Bronchial epithelial cell (primary cell): ENCODE measurements around the gene TYRO3. TPM values are rescaled to one million over a fixed set of nuclear protein-coding genes. Genes with fewer than 3 reads are reported as not detected.

Experiments used
- DNase-seq: peaks from one replicate; pipeline ENCODE4 v3.0.0-alpha.2; 2010; ENCODE audit warnings: low read depth
- FAIRE-seq: peaks from 2 replicates; lab custom pipeline; 2011; peaks lifted over from hg19 to GRCh38; lab: Jason Lieb, UNC
- H3K27me3 ChIP-seq: 2 replicates; pipeline ENCODE4 v1.5.1; 2011; ENCODE audit warnings: low read length; ENCODE audit not compliant: control insufficient read depth, insufficient read depth
- H3K36me3 ChIP-seq: 2 replicates; pipeline ENCODE4 v1.5.1; 2011; ENCODE audit warnings: low read length; ENCODE audit not compliant: control insufficient read depth, insufficient read depth
- H3K4me3 ChIP-seq: 2 replicates; pipeline ENCODE4 v1.5.1; 2011; ENCODE audit warnings: mild to moderate bottlenecking, low read depth, low read length, control low read depth
- total RNA-seq: library from RNA; depleted of rRNA; stranded (reverse); fragments of >200 nt; gene quantifications from 2 replicates; pipeline ENCODE4 v1.2.1, GENCODE V29; 2014
- TF ChIP-seq, protein P1 (sequence below): IDR thresholded peaks from 2 replicates; pipeline ENCODE4 v1.5.1; 2011; ENCODE audit warnings: mild to moderate bottlenecking, moderate library complexity, low read length, control low read depth, inconsistent platforms; ENCODE audit not compliant: insufficient read depth, severe bottlenecking

Gene TYRO3
- total RNA-seq, 1 donor from 2014 or later, result 3.9 TPM

DNA sequence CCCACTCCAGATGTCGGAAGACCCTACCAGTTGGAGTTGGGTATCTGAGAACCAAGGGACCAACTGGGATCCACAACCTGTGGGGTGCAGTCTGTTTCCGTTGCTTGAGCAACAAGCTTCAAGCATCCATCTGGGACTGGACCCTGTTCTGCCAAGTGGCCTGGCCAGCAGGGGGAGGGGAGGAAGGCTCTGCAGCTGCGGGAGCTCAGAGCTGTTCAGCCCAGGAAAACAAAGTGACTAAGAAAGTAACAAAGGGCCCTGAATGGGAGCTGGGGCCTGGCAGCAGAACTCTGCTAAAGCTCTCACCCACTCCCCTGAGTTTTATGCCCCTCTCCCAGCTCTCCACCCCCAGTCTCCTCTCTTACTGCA lies 2.7 kb downstream of the TYRO3 start:
- no peak for DNase-seq
- TF ChIP-seq, protein P1, sequence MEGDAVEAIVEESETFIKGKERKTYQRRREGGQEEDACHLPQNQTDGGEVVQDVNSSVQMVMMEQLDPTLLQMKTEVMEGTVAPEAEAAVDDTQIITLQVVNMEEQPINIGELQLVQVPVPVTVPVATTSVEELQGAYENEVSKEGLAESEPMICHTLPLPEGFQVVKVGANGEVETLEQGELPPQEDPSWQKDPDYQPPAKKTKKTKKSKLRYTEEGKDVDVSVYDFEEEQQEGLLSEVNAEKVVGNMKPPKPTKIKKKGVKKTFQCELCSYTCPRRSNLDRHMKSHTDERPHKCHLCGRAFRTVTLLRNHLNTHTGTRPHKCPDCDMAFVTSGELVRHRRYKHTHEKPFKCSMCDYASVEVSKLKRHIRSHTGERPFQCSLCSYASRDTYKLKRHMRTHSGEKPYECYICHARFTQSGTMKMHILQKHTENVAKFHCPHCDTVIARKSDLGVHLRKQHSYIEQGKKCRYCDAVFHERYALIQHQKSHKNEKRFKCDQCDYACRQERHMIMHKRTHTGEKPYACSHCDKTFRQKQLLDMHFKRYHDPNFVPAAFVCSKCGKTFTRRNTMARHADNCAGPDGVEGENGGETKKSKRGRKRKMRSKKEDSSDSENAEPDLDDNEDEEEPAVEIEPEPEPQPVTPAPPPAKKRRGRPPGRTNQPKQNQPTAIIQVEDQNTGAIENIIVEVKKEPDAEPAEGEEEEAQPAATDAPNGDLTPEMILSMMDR, result no peak
- Histone ChIP-seq H3K36me3 (no peaks in the 10 kb centered on the region), H3K4me3 (no peak overlapping the region), H3K27me3 (peaks cover 3% of the 10 kb centered on the region)
- FAIRE-seq, result no peak

DNA sequence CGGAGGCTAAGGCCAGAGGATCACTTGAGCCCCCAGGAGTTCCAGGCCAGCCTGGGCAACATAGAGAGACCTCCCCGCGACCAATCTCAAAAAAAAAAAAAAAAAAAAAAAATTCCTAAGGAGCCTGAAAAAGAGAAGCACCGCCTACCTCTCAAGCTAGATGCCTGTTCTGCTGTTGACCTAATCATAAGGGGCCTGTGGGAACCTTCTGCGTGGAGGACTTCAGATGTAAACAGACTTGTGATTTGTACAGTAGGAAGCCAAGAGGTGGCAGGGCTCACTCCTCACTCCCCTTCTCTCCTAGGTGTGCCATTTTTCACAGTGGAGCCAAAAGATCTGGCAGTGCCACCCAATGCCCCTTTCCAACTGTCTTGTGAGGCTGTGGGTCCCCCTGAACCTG lies 3.2 kb downstream of the TYRO3 start:
- Histone ChIP-seq H3K27me3 (peaks cover 3% of the 10 kb centered on the region), H3K36me3 (no peaks in the 10 kb centered on the region), H3K4me3 (no peak overlapping the region)
- TF ChIP-seq, protein P1, result no peak
- DNase-seq, result no peak
- FAIRE-seq, result no peak

DNA sequence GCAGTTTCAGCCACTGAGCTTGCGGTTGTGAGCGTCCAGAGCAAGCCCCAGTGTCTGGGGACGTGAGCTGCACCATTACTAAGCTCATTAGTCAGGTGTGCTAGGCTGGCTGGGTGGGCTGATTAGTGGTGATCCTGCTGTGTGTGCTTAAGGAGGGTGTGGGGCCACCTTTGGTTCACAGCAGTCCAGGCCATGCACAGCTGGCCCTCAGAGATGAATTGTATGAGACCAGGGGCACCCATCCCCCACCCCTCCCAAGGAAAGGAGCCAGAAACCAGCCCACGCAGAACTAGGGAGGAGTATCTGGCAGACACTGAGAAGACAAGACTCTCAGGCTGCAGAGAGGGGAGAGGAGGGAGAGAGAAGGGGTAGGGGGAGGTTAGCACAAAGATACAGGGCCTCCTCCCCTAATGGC lies 3.8 kb downstream of the TYRO3 start:
- no peaks in the 10 kb centered on the region for H3K36me3 ChIP-seq
- FAIRE-seq, result no peak
- DNase-seq, result no peak

DNA sequence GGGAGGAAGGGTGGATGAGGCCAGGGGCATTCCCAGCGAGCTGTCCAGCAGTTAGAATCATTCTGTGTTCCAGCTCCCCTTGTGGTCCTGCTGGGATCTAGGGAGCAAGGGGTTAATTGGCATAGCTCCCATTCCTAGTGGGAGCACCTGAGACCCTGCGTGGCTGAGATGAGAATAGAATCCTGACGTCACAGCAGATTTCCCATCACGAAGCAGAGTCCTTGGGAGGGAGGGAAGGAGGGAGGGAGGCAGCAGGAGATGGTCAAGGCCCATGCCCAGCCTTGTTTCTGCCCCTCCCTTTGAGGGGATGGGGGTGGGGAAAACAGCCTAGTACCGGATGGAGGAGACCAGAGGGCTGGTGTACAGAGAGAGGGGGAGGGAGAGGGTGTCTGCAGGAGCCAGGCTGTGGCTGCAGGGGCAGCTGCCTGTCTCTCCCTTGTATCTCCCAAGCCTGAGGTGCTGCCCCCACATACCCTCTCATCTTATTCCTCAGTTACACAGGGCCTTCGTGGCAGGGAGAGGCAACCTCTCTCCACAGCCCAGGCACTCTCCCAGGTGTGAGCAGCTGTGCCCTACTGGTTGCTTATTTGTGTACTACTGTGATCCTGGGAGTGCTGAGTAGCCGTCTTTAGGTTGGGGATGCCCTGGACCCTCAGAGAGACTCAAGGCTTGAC lies 5.4 kb downstream of the TYRO3 start:
- no peak for FAIRE-seq
- TF ChIP-seq, protein P1, result no peak
- no peak for DNase-seq
- H3K36me3 ChIP-seq, result no peaks in the 10 kb centered on the region
- peaks cover 3% of the 10 kb centered on the region for H3K27me3 ChIP-seq
- no peak overlapping the region for H3K4me3 ChIP-seq

More for the DNA sequence above, 3.8 kb downstream of the TYRO3 start:
- peaks cover 3% of the 10 kb centered on the region for H3K27me3 ChIP-seq
- TF ChIP-seq, protein P1, result no peak
- H3K4me3 ChIP-seq, result no peak overlapping the region

DNA sequence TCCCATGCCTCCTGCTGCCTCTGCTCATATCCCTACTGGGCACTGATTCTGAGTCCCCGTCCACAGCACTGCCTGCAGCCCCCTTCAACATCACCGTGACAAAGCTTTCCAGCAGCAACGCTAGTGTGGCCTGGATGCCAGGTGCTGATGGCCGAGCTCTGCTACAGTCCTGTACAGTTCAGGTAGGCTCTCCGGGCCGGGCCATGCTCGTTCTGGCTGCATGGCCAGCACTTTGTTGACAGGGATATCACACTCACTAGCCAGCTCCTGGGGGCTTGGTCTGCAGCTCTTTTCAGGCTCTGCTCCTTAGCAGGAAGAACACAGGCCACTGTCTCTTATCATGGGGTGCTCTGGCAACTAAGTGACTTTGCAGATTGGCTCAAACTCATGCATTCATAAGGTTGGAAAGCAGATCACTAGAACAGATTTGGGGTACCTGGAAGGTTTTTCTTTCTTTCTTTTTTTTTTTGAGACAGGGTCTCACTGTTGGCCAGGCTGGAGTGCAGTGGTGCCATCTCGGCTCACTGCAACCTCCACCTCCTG lies 6.0 kb downstream of the TYRO3 start:
- DNase-seq (no peak), FAIRE-seq (no peak)
- Histone ChIP-seq H3K36me3 (no peaks in the 10 kb centered on the region), H3K4me3 (no peak overlapping the region), H3K27me3 (peaks cover 3% of the 10 kb centered on the region)
- TF ChIP-seq, protein P1, result no peak
